Measurements from ENCODE around the gene MPPED2.

DNA sequence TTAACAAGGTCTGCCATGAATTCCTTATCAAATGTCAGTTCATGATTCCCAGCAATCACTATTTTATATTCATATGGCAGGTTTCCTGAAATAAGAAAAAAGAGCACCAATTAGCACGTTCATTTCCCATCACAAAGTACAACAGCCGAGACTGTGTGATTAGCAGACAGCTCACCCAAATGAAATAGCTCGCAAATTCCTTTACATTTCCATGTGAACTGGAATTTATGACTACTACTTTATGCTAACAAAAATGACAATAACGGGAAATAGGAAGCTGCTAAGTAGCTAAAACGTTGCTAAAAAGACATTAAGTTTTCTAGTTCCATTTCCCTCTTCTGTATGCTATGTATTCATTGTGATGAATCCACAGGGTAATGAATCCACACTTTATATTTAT is 90.7 kb downstream of the MPPED2 start:
- TF ChIP-seq, protein P1, sequence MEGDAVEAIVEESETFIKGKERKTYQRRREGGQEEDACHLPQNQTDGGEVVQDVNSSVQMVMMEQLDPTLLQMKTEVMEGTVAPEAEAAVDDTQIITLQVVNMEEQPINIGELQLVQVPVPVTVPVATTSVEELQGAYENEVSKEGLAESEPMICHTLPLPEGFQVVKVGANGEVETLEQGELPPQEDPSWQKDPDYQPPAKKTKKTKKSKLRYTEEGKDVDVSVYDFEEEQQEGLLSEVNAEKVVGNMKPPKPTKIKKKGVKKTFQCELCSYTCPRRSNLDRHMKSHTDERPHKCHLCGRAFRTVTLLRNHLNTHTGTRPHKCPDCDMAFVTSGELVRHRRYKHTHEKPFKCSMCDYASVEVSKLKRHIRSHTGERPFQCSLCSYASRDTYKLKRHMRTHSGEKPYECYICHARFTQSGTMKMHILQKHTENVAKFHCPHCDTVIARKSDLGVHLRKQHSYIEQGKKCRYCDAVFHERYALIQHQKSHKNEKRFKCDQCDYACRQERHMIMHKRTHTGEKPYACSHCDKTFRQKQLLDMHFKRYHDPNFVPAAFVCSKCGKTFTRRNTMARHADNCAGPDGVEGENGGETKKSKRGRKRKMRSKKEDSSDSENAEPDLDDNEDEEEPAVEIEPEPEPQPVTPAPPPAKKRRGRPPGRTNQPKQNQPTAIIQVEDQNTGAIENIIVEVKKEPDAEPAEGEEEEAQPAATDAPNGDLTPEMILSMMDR (IDR thresholded peaks at IDR 0.05; ENCODE audit: poor library complexity), result no peak
- no peak for TF ChIP-seq EZH2phosphoT487 (IDR thresholded peaks at IDR 0.05; ENCODE audit: low read depth, severe bottlenecking, unreplicated experiment)
- no peak for TF ChIP-seq EZH2 (IDR thresholded peaks at IDR 0.05; ENCODE audit: borderline replicate concordance)

All from hepatocyte (in vitro differentiated cells).